Stomach (tissue), 9 donors: ENCODE data around the gene ZMYND8. TPM values are rescaled to one million over a fixed set of nuclear protein-coding genes. Genes with fewer than 3 reads are reported as not detected.
"Not testable (repeated sequence)": the region's sequence is repeated elsewhere in the genome, so short reads cannot be mapped to it uniquely, and the experiment has no call there.

Experiments used
- DNase-seq, 2 donors: peaks; one replicate each; pipeline versions ENCODE4 v3.0.0 to v3.0.0-alpha.2; 2013 to 2019
- H3K27ac ChIP-seq, 5 donors: fragments of 200-600 bp in 4 of 5; sonication (generic) in 4 of 5; one replicate each; pipeline ENCODE4 v1.5.1; 2013 to 2019; ENCODE audit warnings: mild to moderate bottlenecking in 1 of 5, moderate library complexity in 1 of 5
- H3K27me3 ChIP-seq, 3 donors: fragments of 200-600 bp; sonication (generic); one replicate each; pipeline ENCODE4 v1.5.1; 2017 to 2019; ENCODE audit warnings: mixed run types in 1 of 3
- H3K36me3 ChIP-seq, 4 donors: fragments of 200-600 bp; sonication (generic); 1 replicate in 3 of 4; 2 replicates in 1 of 4; pipeline ENCODE4 v1.5.1; 2016 to 2019
- H3K4me1 ChIP-seq, 4 donors: fragments of 200-600 bp; sonication (generic); one replicate each; pipeline ENCODE4 v1.5.1; 2016 to 2019
- H3K4me3 ChIP-seq, 4 donors: fragments of 200-600 bp; sonication (generic) in 3 of 4; one replicate each; pipeline ENCODE4 v1.5.1; 2016 to 2019; ENCODE audit warnings: mild to moderate bottlenecking in 1 of 4
- H3K9me3 ChIP-seq, 4 donors: fragments of 200-600 bp; sonication (generic); one replicate each; pipeline ENCODE4 v1.5.1; 2016 to 2019
- EP300 ChIP-seq: sonication (generic); formaldehyde crosslinking; IDR thresholded peaks from one replicate; pipeline ENCODE4 v1.6.1; 2017; ENCODE audit warnings: antibody characterized with exemption
- POLR2A ChIP-seq, 4 donors: fragments of 450-650 bp; IDR thresholded peaks; one replicate each; pipeline ENCODE4 v1.6.1; 2016; ENCODE audit warnings: antibody characterized with exemption in 4 of 4, control low read depth in 2 of 4, mild to moderate bottlenecking in 1 of 4, moderate library complexity in 1 of 4
- POLR2AphosphoS5 ChIP-seq, 3 donors: sonication (generic); formaldehyde crosslinking; IDR thresholded peaks; one replicate each; pipeline ENCODE4 v1.6.1; 2016; ENCODE audit warnings: antibody characterized with exemption in 3 of 3
- WGBS, 5 donors: extraction: QIAGEN DNeasy Blood & Tissue Kit in 3 of 5; methylation state at CpG; one replicate each; pipeline versions ENCODE4 v1.1.5 to v1.1.7; 2013 to 2018; 5-methylcytosine and 5-hydroxymethylcytosine counted together
- intact Hi-C: fragments of 100-400 bp; cut with DNase I; formaldehyde crosslinking; loops from one replicate; pipeline ENCODE4 v1.15.1; 2023; ENCODE audit warnings: low total_unique reads
- polyA plus RNA-seq, 3 donors: library from polyadenylated mRNA; stranded (reverse); fragments of 200-250 nt; gene quantifications; one replicate each; pipeline ENCODE4 v1.2.3, GENCODE V29; 2013
- total RNA-seq, 5 donors: library from RNA; depleted of rRNA; stranded (reverse); fragments of >200 nt; gene quantifications; one replicate each; pipeline versions ENCODE4 v1.1.0 to v1.2.3, GENCODE V29; 2014 to 2016
- TF ChIP-seq, protein P1 (sequence below), 7 experiments: fragments of 450-650 bp in 4 of 7; fragments of 200-600 bp in 3 of 7; sonication (generic) in 3 of 7; IDR thresholded peaks; one replicate each; pipeline ENCODE4 v1.5.1; 2016 to 2019; ENCODE audit warnings: antibody characterized with exemption in 7 of 7, control low read depth in 2 of 7, mild to moderate bottlenecking in 1 of 7
- donor health status: healthy with polysubstance abuse.
- donor health status: Bipolar disorder and iron deficiency.
- donor health status: healthy.

The ZMYND8 gene
- total and polyA plus RNA-seq, 8 donors = 9.2 to 82.6 (median 39.4) TPM

DNA sequence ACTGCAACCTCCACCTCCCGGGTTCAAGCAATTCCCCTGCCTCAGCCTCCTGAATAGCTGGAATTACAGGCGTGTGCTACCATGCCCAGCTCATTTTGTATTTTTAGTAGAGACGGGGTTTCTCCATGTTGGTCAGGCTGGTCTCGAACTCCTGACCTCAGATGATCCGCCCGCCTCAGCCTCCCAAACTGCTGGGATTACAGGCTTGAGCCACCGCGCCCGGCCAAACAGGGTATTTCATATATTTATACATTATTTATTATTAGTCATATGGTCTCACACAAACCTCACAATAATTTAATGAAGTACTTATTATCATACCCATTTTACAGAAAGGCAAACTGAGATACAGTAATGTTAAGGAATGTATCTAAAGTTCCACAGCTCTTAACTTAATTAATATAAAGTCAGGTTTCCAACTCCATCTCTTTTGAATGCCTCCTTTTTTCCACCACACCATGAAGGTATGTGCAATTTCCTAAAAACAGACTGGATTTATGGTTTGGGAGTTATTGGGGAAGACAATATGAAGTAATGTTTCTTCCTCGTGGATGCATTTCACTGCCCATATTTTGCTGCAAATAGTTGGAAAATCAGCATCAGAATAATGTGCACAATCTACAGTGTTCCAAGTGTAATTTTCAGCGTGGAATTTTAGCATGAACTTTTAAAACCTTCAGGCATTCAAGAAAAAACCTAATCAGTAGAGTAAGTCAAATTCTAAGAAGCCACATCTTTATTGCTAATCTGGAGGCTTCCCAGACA lies 65.7 kb downstream of the ZMYND8 start:
- no peak overlapping the region for H3K4me3 ChIP-seq
- peaks cover 65 to 98% (median 95%) of the 10 kb centered on the region in 4 donors for H3K36me3 ChIP-seq
- intact Hi-C loops = loop anchor here (10.0 kb wide), 1 partner anchor 84 kb away; no protein-coding TSS in a partner anchor
- H3K27ac ChIP-seq = no peak overlapping the region
- no peaks in the 10 kb centered on the region for H3K9me3 ChIP-seq
- H3K4me1 ChIP-seq = peaks cover 0 to 5% (median under 1%) of the 10 kb centered on the region in 4 donors
- 94 to 97% (median 94%) methylated on average over 11 of the region's 11 CpGs for WGBS, 5 donors
- no peaks in the 10 kb centered on the region for H3K27me3 ChIP-seq
- TF ChIP-seq POLR2A (IDR thresholded peaks at IDR 0.05) = no peak
- no peak for DNase-seq

DNA sequence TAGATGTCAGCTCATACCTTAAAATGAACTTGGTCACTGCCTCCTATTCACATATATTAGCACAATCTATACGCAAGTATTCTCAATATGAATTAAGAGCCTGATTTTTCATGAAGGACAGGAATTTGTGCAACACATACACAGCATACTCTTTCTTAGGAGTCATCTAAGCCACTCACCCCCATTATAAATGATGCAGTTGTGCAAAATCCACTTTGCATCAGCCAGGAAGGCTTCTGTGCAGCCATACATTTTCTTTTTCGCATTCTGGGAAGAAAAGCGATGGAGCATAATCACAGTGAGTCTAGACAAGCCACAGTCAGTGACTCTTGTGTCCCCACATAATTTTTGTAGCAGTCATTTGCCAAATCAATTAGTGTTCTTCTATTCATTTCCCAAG lies 66.5 kb downstream of the ZMYND8 start:
- WGBS, 5 donors = 83 to 94% (median 93%) methylated on average over 3 of the region's 3 CpGs
- TF ChIP-seq POLR2A (IDR thresholded peaks at IDR 0.05) (no peak), POLR2AphosphoS5 (IDR thresholded peaks at IDR 0.05) (no peak), EP300 (no peak)
- TF ChIP-seq, protein P1, sequence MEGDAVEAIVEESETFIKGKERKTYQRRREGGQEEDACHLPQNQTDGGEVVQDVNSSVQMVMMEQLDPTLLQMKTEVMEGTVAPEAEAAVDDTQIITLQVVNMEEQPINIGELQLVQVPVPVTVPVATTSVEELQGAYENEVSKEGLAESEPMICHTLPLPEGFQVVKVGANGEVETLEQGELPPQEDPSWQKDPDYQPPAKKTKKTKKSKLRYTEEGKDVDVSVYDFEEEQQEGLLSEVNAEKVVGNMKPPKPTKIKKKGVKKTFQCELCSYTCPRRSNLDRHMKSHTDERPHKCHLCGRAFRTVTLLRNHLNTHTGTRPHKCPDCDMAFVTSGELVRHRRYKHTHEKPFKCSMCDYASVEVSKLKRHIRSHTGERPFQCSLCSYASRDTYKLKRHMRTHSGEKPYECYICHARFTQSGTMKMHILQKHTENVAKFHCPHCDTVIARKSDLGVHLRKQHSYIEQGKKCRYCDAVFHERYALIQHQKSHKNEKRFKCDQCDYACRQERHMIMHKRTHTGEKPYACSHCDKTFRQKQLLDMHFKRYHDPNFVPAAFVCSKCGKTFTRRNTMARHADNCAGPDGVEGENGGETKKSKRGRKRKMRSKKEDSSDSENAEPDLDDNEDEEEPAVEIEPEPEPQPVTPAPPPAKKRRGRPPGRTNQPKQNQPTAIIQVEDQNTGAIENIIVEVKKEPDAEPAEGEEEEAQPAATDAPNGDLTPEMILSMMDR (IDR thresholded peaks at IDR 0.05) = no peak
- intact Hi-C loops = loop anchor here (10.0 kb wide), 1 partner anchor 85 kb away; no protein-coding TSS in a partner anchor

DNA sequence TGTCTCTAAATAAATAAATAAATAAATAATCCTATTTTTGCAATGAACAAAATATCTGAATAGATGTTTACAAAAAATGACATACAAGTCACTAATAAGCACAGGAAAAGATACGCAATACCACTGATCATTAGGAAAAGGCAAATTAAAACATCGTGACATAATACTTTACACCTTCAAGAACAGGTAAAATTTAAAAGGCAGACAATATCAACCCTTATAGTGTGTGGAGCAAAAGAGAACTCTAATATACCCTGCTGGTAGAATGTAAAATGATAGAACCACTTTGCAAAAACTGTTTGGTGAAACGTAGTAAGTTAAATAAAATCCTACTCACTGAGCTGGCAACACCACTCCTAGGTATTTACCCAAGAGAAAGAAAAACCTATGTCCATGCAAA lies 67.4 kb downstream of the ZMYND8 start:
- no peaks in the 10 kb centered on the region for H3K27me3 ChIP-seq
- WGBS, 5 donors = 76 to 85% (median 83%) methylated on average over 3 of the region's 3 CpGs
- no peaks in the 10 kb centered on the region for H3K4me1 ChIP-seq
- DNase-seq = no peak
- no peak overlapping the region for H3K4me3 ChIP-seq
- H3K27ac ChIP-seq = no peak overlapping the region
- intact Hi-C loops = no loop called here
- H3K9me3 ChIP-seq = no peaks in the 10 kb centered on the region
- H3K36me3 ChIP-seq = peaks cover 69 to 98% (median 96%) of the 10 kb centered on the region in 4 donors
- TF ChIP-seq, protein P1 (IDR thresholded peaks at IDR 0.05) = no peak
- TF ChIP-seq POLR2A (IDR thresholded peaks at IDR 0.05) (no peak), EP300 (no peak), POLR2AphosphoS5 (IDR thresholded peaks at IDR 0.05) (no peak)

More for the DNA sequence above, 66.5 kb downstream of the ZMYND8 start:
- Histone ChIP-seq H3K9me3 (no peaks in the 10 kb centered on the region), H3K27me3 (no peaks in the 10 kb centered on the region), H3K36me3 (peaks cover 69 to 98% (median 96%) of the 10 kb centered on the region in 4 donors), H3K4me1 (no peaks in the 10 kb centered on the region), H3K27ac (no peak overlapping the region), H3K4me3 (no peak overlapping the region)
- no peak for DNase-seq

DNA sequence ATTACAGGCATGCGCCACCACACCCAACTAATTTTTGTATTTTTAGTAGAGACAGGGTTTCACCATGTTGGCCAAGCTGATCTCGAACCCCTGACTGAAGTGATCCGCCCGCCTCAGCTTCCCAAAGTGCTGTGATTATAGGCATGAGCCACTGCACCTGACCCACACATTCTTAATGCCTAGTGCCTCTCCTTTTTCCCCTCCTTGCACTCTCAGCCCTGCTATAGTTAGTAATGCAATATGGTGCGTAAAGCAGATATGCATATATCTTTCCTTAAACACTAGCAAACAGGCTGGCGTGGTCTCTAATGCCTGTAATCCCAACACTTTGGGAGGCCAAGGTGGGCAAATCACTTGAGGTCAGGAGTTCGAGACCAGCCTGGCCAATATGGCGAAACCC lies 68.0 kb downstream of the ZMYND8 start:
- peaks cover 67 to 98% (median 96%) of the 10 kb centered on the region in 4 donors for H3K36me3 ChIP-seq
- WGBS, 5 donors = 97 to 98% (median 98%) methylated on average over 8 of the region's 8 CpGs

DNA sequence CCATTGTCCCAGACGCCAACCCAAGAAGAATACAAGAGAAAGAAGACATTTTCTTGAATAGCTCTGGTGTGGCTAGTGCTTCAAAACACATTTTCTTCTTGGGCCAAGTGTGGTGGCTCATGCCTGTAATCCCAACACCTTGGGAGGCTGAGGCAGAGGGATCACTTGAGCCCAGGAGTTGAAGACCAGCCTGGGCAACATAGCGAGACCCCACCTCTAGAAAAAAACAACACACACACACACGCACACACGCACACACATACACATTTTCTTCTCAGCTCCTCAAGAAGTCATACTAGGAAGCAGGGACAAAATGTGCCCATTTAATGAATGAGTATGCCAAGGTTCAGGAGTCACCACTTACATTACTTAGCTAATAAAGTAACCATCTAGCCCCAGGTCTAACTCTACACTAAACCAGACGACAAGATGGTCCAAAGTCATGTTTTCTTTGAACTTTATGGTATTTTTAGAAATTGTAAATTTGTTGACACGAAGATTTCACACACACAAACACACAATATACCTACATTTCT lies 68.8 kb downstream of the ZMYND8 start:
- Histone ChIP-seq H3K4me3 (no peak overlapping the region), H3K36me3 (peaks cover 69 to 100% (median 98%) of the 10 kb centered on the region in 4 donors), H3K4me1 (no peaks in the 10 kb centered on the region), H3K9me3 (no peaks in the 10 kb centered on the region), H3K27me3 (no peaks in the 10 kb centered on the region), H3K27ac (no peak overlapping the region)
- intact Hi-C loops = no loop called here
- WGBS, 5 donors = 93 to 98% (median 96%) methylated on average over 6 of the region's 6 CpGs
- TF ChIP-seq, protein P1 (IDR thresholded peaks at IDR 0.05) = no peak
- TF ChIP-seq POLR2AphosphoS5 (IDR thresholded peaks at IDR 0.05) (no peak), EP300 (no peak), POLR2A (IDR thresholded peaks at IDR 0.05) (no peak)
- DNase-seq = no peak

More for the DNA sequence above, 68.0 kb downstream of the ZMYND8 start:
- H3K27ac ChIP-seq, DNase-seq, H3K4me1 ChIP-seq, H3K27me3 ChIP-seq, H3K4me3 ChIP-seq, H3K9me3 ChIP-seq, intact Hi-C loops: not testable (repeated sequence)
